A673 (cell line): Measurements from ENCODE around the gene WDR3.

Experiments used
- CTCF ChIP-seq: fragments of 300-800, 200-600 bp; sonication (generic); conservative IDR thresholded peaks from 2 replicates; pipeline ENCODE4 v1.5.1; 2017; ENCODE audit warnings: low read depth, mild to moderate bottlenecking, antibody characterized with exemption, low read length, moderate library complexity, mixed read lengths
- EZH2 ChIP-seq: fragments of 200-600 bp; sonication (generic); IDR thresholded peaks from 2 replicates; pipeline ENCODE4 v1.6.1; 2017; ENCODE audit warnings: borderline replicate concordance, low read depth, mild to moderate bottlenecking, mixed read lengths, antibody characterized with exemption, low read length; ENCODE audit not compliant: poor library complexity, severe bottlenecking

GRCh38 chr1:118004312-118004711, 74.8 kb downstream of the WDR3 start:
- TF ChIP-seq CTCF, result no peak
- no peak for TF ChIP-seq EZH2
